ENCODE results near the gene NCOA3. TPM values are rescaled to one million over a fixed set of nuclear protein-coding genes. Genes with fewer than 3 reads are reported as not detected.

NCOA3 gene
- total RNA-seq, 1 experiment from 2014 or later: 96.7 TPM

DNA sequence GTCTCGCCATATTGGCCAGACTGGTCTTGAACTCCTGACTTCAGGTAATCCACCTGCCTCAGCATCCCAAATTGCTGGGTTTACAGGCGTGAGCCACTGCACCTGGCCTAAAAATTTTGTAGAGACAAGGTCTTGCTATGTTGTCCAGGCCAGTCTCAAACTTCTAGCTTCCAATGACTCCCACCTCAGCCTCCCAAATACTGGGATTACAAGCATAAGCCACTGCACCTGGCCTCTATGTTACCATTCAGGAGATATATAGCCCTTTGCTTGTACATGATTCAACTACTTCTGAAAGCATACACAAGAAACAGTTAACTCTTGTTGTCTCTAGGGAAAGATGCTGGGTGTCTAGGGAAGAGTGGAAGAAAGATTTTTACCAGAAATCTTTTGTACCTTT, 19.0 kb upstream of the NCOA3 start:
- no peaks in the 10 kb centered on the region for H3K36me3 Mint-ChIP-seq (ENCODE audit: insufficient read depth, unreplicated experiment)
- CTCF ChIA-PET: no interaction called here
- POLR2A ChIA-PET: no interaction called here
- Histone ChIP-seq H3K27me3 (replicated peaks; ENCODE audit: control insufficient read depth, insufficient read depth, low read length) (no peaks in the 10 kb centered on the region), H3K4me1 (peaks cover 13% of the 10 kb centered on the region), H3K9me3 (no peaks in the 10 kb centered on the region), H3K36me3 (ENCODE audit: control insufficient read depth, insufficient read depth, low read length) (no peaks in the 10 kb centered on the region), H3K4me3 (ENCODE audit: low read depth, low read length) (no peak overlapping the region)
- no TSS peak for BruUV-seq (replicated peaks)
- intact Hi-C loops (cut with micrococcal nuclease; ENCODE audit: unreplicated experiment): no loop called here
- H3K4me1 Mint-ChIP-seq (ENCODE audit: low read depth, unreplicated experiment): peaks cover 25% of the 10 kb centered on the region
- H3K9me3 Mint-ChIP-seq (ENCODE audit: unreplicated experiment): no peaks in the 10 kb centered on the region
- H3K27me3 Mint-ChIP-seq (ENCODE audit: insufficient read depth, unreplicated experiment): no peaks in the 10 kb centered on the region
- H3K4me3 Mint-ChIP-seq (ENCODE audit: unreplicated experiment): no peak overlapping the region
- DNase-seq: no peak
- TF ChIP-seq, protein P1, sequence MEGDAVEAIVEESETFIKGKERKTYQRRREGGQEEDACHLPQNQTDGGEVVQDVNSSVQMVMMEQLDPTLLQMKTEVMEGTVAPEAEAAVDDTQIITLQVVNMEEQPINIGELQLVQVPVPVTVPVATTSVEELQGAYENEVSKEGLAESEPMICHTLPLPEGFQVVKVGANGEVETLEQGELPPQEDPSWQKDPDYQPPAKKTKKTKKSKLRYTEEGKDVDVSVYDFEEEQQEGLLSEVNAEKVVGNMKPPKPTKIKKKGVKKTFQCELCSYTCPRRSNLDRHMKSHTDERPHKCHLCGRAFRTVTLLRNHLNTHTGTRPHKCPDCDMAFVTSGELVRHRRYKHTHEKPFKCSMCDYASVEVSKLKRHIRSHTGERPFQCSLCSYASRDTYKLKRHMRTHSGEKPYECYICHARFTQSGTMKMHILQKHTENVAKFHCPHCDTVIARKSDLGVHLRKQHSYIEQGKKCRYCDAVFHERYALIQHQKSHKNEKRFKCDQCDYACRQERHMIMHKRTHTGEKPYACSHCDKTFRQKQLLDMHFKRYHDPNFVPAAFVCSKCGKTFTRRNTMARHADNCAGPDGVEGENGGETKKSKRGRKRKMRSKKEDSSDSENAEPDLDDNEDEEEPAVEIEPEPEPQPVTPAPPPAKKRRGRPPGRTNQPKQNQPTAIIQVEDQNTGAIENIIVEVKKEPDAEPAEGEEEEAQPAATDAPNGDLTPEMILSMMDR (IDR thresholded peaks at IDR 0.05; ENCODE audit: insufficient read depth in 1 of 2, low read depth in 1 of 2, low read length in 1 of 2, severe bottlenecking in 1 of 2, unreplicated experiment in 1 of 2): no peak
- H3K27ac Mint-ChIP-seq (ENCODE audit: unreplicated experiment): no peak overlapping the region

GRCh38 chr20:47484303-47484702, 17.4 kb upstream of the NCOA3 start:
- no peaks in the 10 kb centered on the region for H3K27me3 Mint-ChIP-seq (ENCODE audit: insufficient read depth, unreplicated experiment)
- H3K4me3 ChIP-seq (ENCODE audit: low read depth, low read length): no peak overlapping the region
- no peak overlapping the region for H3K27ac Mint-ChIP-seq (ENCODE audit: unreplicated experiment)
- ChIA-PET CTCF (no interaction called here), POLR2A (no interaction called here)
- intact Hi-C loops (cut with micrococcal nuclease; ENCODE audit: unreplicated experiment): no loop called here
- H3K4me3 Mint-ChIP-seq (ENCODE audit: unreplicated experiment): no peak overlapping the region
- H3K36me3 ChIP-seq (ENCODE audit: control insufficient read depth, insufficient read depth, low read length): no peaks in the 10 kb centered on the region
- no peaks in the 10 kb centered on the region for H3K9me3 Mint-ChIP-seq (ENCODE audit: unreplicated experiment)
- peaks cover 23% of the 10 kb centered on the region for H3K4me1 Mint-ChIP-seq (ENCODE audit: low read depth, unreplicated experiment)
- H3K27me3 ChIP-seq (replicated peaks; ENCODE audit: control insufficient read depth, insufficient read depth, low read length): no peaks in the 10 kb centered on the region
- H3K9me3 ChIP-seq: no peaks in the 10 kb centered on the region
- H3K36me3 Mint-ChIP-seq (ENCODE audit: insufficient read depth, unreplicated experiment): no peaks in the 10 kb centered on the region
- TF ChIP-seq, protein P1 (IDR thresholded peaks at IDR 0.05; ENCODE audit: insufficient read depth in 1 of 2, low read depth in 1 of 2, low read length in 1 of 2, severe bottlenecking in 1 of 2, unreplicated experiment in 1 of 2): no peak
- no peak for DNase-seq
- no TSS peak for BruUV-seq (replicated peaks)
- peaks cover 14% of the 10 kb centered on the region for H3K4me1 ChIP-seq

GRCh38 chr20:47487175-47487917, 14.3 kb upstream of the NCOA3 start:
- BruUV-seq (replicated peaks): no TSS peak
- H3K36me3 Mint-ChIP-seq (ENCODE audit: insufficient read depth, unreplicated experiment): no peaks in the 10 kb centered on the region
- Histone ChIP-seq H3K4me3 (ENCODE audit: low read depth, low read length) (no peak overlapping the region), H3K9me3 (no peaks in the 10 kb centered on the region), H3K27me3 (replicated peaks; ENCODE audit: control insufficient read depth, insufficient read depth, low read length) (no peaks in the 10 kb centered on the region), H3K36me3 (ENCODE audit: control insufficient read depth, insufficient read depth, low read length) (no peaks in the 10 kb centered on the region), H3K4me1 (peaks cover 13% of the 10 kb centered on the region)
- H3K9me3 Mint-ChIP-seq (ENCODE audit: unreplicated experiment): no peaks in the 10 kb centered on the region
- H3K27me3 Mint-ChIP-seq (ENCODE audit: insufficient read depth, unreplicated experiment): no peaks in the 10 kb centered on the region
- no peak for DNase-seq
- ChIA-PET CTCF (interaction anchor here (1.1 kb wide), 1 partner anchor 16 kb away, joined by 3 read pairs; no protein-coding TSS in a partner anchor), POLR2A (interaction anchor here (0.8 kb wide), 1 partner anchor 14 kb away, joined by 14 read pairs; the partner anchor contains the start of gene NCOA3)
- intact Hi-C loops (cut with micrococcal nuclease; ENCODE audit: unreplicated experiment): no loop called here
- peaks cover 11% of the 10 kb centered on the region for H3K4me1 Mint-ChIP-seq (ENCODE audit: low read depth, unreplicated experiment)
- no peak overlapping the region for H3K27ac Mint-ChIP-seq (ENCODE audit: unreplicated experiment)
- TF ChIP-seq, protein P1 (IDR thresholded peaks at IDR 0.05; ENCODE audit: insufficient read depth in 1 of 2, low read depth in 1 of 2, low read length in 1 of 2, severe bottlenecking in 1 of 2, unreplicated experiment in 1 of 2): no peak
- H3K4me3 Mint-ChIP-seq (ENCODE audit: unreplicated experiment): no peak overlapping the region
